Epithelial cell of proximal tubule (primary cell): ENCODE measurements around the gene CLIC3. TPM values are rescaled to one million over a fixed set of nuclear protein-coding genes. Genes with fewer than 3 reads are reported as not detected.
A peak's percentile ranks its signal among the peaks of the same experiment; 100 is the strongest.

Experiments
- DNase-seq: peaks from one replicate; pipeline ENCODE4 v3.0.0-alpha.2; 2011; ENCODE audit warnings: low read depth
- H3K4me3 ChIP-seq: 2 replicates; pipeline ENCODE4 v1.5.1; 2011; ENCODE audit warnings: low read depth, mild to moderate bottlenecking, low read length
- total RNA-seq: library from RNA; depleted of rRNA; stranded (reverse); fragments of >200 nt; gene quantifications from 2 replicates; pipeline ENCODE4 v1.2.3, GENCODE V29; 2015
- TF ChIP-seq, protein P1 (sequence below): conservative IDR thresholded peaks from 2 replicates; pipeline ENCODE4 v1.5.1; 2012; ENCODE audit warnings: low read depth, mild to moderate bottlenecking, low read length

Gene CLIC3
- total RNA-seq, 1 donor from 2014 or later: 2.4 TPM

DNA sequence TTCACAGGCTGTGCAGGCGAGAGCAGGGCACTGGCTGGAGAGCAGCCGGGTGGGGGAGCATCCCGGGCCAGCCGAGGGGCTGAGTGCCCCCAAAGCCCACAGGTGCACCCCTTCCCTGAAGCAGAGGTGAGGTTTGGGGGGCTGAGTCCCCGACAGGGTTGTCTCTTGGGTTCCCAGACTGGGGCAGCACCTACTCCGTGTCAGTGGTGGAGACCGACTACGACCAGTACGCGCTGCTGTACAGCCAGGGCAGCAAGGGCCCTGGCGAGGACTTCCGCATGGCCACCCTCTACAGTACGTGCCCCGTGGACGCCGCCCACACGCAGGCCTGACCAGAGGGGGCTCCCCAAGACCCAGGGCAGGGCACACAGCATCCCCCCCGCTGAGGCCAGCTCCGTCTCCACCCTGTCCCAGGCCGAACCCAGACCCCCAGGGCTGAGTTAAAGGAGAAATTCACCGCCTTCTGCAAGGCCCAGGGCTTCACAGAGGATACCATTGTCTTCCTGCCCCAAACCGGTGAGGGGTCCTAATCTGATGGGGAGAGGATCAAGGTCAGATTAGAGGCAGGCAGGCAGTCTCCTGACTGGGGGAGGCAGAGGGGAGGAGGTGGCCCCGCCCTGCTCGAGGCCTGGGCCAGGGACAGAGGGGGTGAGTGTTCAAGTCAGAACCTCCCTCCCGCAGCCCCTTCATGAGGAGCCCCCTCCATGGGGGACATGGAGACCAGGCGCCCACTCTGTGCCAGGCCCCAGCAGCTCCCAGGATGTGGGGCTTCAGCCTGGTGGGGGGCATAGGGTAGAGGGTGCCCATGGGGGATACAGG is 16.4 kb downstream of the CLIC3 start:
- no peak for DNase-seq
- H3K4me3 ChIP-seq: no peak overlapping the region
- TF ChIP-seq, protein P1, sequence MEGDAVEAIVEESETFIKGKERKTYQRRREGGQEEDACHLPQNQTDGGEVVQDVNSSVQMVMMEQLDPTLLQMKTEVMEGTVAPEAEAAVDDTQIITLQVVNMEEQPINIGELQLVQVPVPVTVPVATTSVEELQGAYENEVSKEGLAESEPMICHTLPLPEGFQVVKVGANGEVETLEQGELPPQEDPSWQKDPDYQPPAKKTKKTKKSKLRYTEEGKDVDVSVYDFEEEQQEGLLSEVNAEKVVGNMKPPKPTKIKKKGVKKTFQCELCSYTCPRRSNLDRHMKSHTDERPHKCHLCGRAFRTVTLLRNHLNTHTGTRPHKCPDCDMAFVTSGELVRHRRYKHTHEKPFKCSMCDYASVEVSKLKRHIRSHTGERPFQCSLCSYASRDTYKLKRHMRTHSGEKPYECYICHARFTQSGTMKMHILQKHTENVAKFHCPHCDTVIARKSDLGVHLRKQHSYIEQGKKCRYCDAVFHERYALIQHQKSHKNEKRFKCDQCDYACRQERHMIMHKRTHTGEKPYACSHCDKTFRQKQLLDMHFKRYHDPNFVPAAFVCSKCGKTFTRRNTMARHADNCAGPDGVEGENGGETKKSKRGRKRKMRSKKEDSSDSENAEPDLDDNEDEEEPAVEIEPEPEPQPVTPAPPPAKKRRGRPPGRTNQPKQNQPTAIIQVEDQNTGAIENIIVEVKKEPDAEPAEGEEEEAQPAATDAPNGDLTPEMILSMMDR: no peak

DNA sequence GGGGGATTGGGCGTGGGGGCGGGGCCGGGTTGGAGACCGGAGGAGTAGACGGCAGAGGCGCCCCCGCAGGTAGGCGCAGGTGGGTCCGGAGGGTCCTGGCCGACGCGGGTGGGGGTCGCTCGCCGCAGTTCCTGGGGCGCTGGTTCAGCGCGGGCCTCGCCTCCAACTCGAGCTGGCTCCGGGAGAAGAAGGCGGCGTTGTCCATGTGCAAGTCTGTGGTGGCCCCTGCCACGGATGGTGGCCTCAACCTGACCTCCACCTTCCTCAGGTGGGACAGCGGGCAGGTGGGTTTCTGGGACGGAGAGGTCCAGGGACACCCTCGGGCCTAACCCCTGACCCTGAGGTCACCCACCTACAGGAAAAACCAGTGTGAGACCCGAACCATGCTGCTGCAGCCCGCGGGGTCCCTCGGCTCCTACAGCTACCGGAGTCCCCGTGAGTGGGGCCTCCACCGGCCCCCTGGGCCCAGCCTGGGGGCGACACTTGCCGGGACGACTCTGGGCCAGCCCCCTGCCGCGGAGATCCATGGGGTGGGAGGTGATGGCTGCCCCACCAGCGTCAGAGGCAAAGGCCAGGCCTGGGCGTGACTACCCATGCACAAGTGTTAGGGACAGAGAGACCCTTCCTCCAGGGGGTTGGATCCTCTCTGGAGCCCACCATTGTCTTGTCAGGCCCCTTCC is 17.4 kb downstream of the CLIC3 start:
- TF ChIP-seq, protein P1: no peak
- no peak for DNase-seq
- H3K4me3 ChIP-seq: no peak overlapping the region

- no peak for DNase-seq
- peak overlapping the region; percentile 54 for H3K4me3 ChIP-seq
- TF ChIP-seq, protein P1: no peak
Observed at GRCh38 chr9:136978073-136978864, 18.1 kb downstream of the CLIC3 start.

DNA sequence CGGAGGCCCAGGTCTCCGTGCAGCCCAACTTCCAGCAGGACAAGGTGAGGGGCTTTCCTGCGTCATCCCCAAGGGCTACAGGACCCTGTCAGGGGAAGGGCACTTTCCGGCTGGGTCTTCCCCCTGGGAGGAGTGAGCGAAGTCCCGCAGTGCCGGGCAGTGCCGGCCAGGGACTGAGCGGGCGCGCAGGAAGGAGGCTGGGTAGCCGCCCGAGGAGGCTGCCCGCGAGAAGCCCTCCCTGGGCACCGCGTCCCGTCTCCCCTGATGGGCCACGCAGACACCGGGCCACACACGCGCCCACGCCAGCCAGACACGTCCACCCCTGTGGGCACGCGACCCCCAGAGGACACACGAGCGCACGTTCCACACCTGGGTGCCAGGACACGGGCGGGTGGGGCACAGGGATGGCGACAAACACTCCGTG is 18.7 kb downstream of the CLIC3 start:
- no peak for DNase-seq
- TF ChIP-seq, protein P1: no peak
- peak overlapping the region; percentile 54 for H3K4me3 ChIP-seq

GRCh38 chr9:136977223-136977622 is 19.1 kb downstream of the CLIC3 start, which contains the start of gene PTGDS:
PTGDS (plus strand) TSS chr9:136977504; CDS start chr9:136977579, 75 bp downstream.
- DNase-seq: no peak
- peak within 1 kb of the TSS; percentile 54 for H3K4me3 ChIP-seq

DNA sequence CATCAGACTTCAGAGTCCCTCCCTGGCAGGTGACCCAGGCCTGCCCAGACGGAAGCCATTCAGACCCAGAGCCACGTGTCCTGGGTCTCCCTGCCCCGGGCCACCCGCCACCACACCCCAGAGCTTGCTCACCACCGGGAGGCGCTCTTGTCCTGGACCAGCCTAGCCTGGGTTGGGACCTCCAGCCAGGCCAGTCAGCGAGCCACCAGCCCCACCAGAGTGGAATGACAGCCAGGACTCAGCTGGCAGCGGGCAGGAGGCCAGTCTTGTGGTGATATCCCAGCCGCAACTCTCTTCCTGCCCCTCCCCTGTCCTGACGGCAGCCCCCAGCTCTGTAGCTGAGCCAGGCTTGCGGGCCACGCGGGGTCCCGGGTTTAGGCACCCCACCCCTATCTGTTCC is 20.7 kb downstream of the CLIC3 start:
- no peak overlapping the region for H3K4me3 ChIP-seq
- TF ChIP-seq, protein P1: no peak
- no peak for DNase-seq

More at GRCh38 chr9:136977223-136977622, 19.1 kb downstream of the CLIC3 start, which contains the start of gene PTGDS:
- TF ChIP-seq, protein P1: no peak
